ENCODE data around the gene CHFR. TPM values are rescaled to one million over a fixed set of nuclear protein-coding genes. Genes with fewer than 3 reads are reported as not detected.

Gene CHFR
- total RNA-seq, 1 donor, result 55.0 TPM

GRCh38 chr12:132835076-132836025, 52.1 kb downstream of the CHFR start:
- TF ChIP-seq CTCF (IDR thresholded peaks at IDR 0.05; ENCODE audit: extremely low read depth, low read depth, low read length), result no peak
- Histone ChIP-seq H3K27ac (ENCODE audit: low read depth, low read length) (no peak overlapping the region), H3K4me2 (ENCODE audit: insufficient read depth, low read length) (no peak overlapping the region), H3K9me3 (ENCODE audit: low read depth, low read length) (no peaks in the 10 kb centered on the region), H3K27me3 (ENCODE audit: insufficient read depth, low read length) (no peaks in the 10 kb centered on the region), H3K4me3 (ENCODE audit: insufficient read depth, low read length) (no peak overlapping the region), H4K20me1 (ENCODE audit: insufficient read depth, low read length) (peaks cover 5% of the 10 kb centered on the region), H3K36me3 (ENCODE audit: insufficient read depth, low read length) (peaks cover 11% of the 10 kb centered on the region), H3K4me1 (ENCODE audit: insufficient read depth, low read length) (no peaks in the 10 kb centered on the region), H3K79me2 (ENCODE audit: insufficient read depth, low read length) (peaks cover 2% of the 10 kb centered on the region), H2AFZ (ENCODE audit: low read length) (no peak overlapping the region)
- peak; percentile 72 for DNase-seq (ENCODE audit: insufficient read length, low spot score, missing footprints)

- Histone ChIP-seq H2AFZ (ENCODE audit: low read length) (no peak overlapping the region), H3K36me3 (ENCODE audit: insufficient read depth, low read length) (peaks cover 6% of the 10 kb centered on the region), H4K20me1 (ENCODE audit: insufficient read depth, low read length) (no peaks in the 10 kb centered on the region), H3K27me3 (ENCODE audit: insufficient read depth, low read length) (no peaks in the 10 kb centered on the region), H3K9me3 (ENCODE audit: low read depth, low read length) (no peaks in the 10 kb centered on the region), H3K79me2 (ENCODE audit: insufficient read depth, low read length) (peaks cover 2% of the 10 kb centered on the region), H3K4me3 (ENCODE audit: insufficient read depth, low read length) (no peak overlapping the region), H3K4me1 (ENCODE audit: insufficient read depth, low read length) (peaks cover 3% of the 10 kb centered on the region), H3K27ac (ENCODE audit: low read depth, low read length) (no peak overlapping the region), H3K4me2 (ENCODE audit: insufficient read depth, low read length) (no peak overlapping the region)
- TF ChIP-seq CTCF (IDR thresholded peaks at IDR 0.05; ENCODE audit: extremely low read depth, low read depth, low read length), result no peak
- peak; percentile 62 for DNase-seq (ENCODE audit: insufficient read length, low spot score, missing footprints)
Measured at GRCh38 chr12:132834181-132834711, 53.2 kb downstream of the CHFR start.

GRCh38 chr12:132833341-132833740, 54.1 kb downstream of the CHFR start:
- DNase-seq (ENCODE audit: insufficient read length, low spot score, missing footprints), result no peak
- H3K4me1 ChIP-seq (ENCODE audit: insufficient read depth, low read length), result peaks cover 4% of the 10 kb centered on the region
- H3K4me3 ChIP-seq (ENCODE audit: insufficient read depth, low read length), result no peak overlapping the region
- H2AFZ ChIP-seq (ENCODE audit: low read length), result no peak overlapping the region
- H3K27ac ChIP-seq (ENCODE audit: low read depth, low read length), result no peak overlapping the region
- H3K9me3 ChIP-seq (ENCODE audit: low read depth, low read length), result no peaks in the 10 kb centered on the region
- TF ChIP-seq CTCF (IDR thresholded peaks at IDR 0.05; ENCODE audit: extremely low read depth, low read depth, low read length), result no peak
- H3K79me2 ChIP-seq (ENCODE audit: insufficient read depth, low read length), result peaks cover 4% of the 10 kb centered on the region
- no peak overlapping the region for H3K4me2 ChIP-seq (ENCODE audit: insufficient read depth, low read length)
- no peaks in the 10 kb centered on the region for H4K20me1 ChIP-seq (ENCODE audit: insufficient read depth, low read length)
- H3K36me3 ChIP-seq (ENCODE audit: insufficient read depth, low read length), result peaks cover 4% of the 10 kb centered on the region
- no peaks in the 10 kb centered on the region for H3K27me3 ChIP-seq (ENCODE audit: insufficient read depth, low read length)

- Histone ChIP-seq H4K20me1 (ENCODE audit: insufficient read depth, low read length) (peaks cover 11% of the 10 kb centered on the region), H3K36me3 (ENCODE audit: insufficient read depth, low read length) (peaks cover 14% of the 10 kb centered on the region), H3K27me3 (ENCODE audit: insufficient read depth, low read length) (no peaks in the 10 kb centered on the region), H3K79me2 (ENCODE audit: insufficient read depth, low read length) (peaks cover 19% of the 10 kb centered on the region), H3K9me3 (ENCODE audit: low read depth, low read length) (no peaks in the 10 kb centered on the region), H2AFZ (ENCODE audit: low read length) (no peak overlapping the region), H3K4me2 (ENCODE audit: insufficient read depth, low read length) (no peak overlapping the region), H3K4me3 (ENCODE audit: insufficient read depth, low read length) (no peak overlapping the region), H3K27ac (ENCODE audit: low read depth, low read length) (no peak overlapping the region), H3K4me1 (ENCODE audit: insufficient read depth, low read length) (peaks cover 15% of the 10 kb centered on the region)
- peak; percentile 57 for DNase-seq (ENCODE audit: insufficient read length, low spot score, missing footprints)
- no peak for TF ChIP-seq CTCF (IDR thresholded peaks at IDR 0.05; ENCODE audit: extremely low read depth, low read depth, low read length)
Measured at GRCh38 chr12:132831771-132832170, 55.6 kb downstream of the CHFR start.

All from osteoblast (primary cell).